GM12865 (cell line): Measurements from ENCODE around the gene HTR2B.

Experiments
- DNase-seq: peaks from one replicate; pipeline ENCODE4 v3.0.0; 2010; ENCODE audit warnings: low read depth
- H3K4me3 ChIP-seq: 2 replicates; pipeline ENCODE4 v1.5.1; 2011; ENCODE audit warnings: mild to moderate bottlenecking, low read depth, low read length, control low read depth
- CTCF ChIP-seq: IDR thresholded peaks from 2 replicates; pipeline ENCODE4 v1.5.1; 2011; ENCODE audit warnings: low read length, control low read depth, low read depth, inconsistent platforms; ENCODE audit not compliant: insufficient read depth; ENCODE audit errors: missing control alignments

The HTR2B gene

GRCh38 chr2:231065966-231066365 is 58.9 kb downstream of the HTR2B start:
- no peak for DNase-seq
- no peak overlapping the region for H3K4me3 ChIP-seq
- no peak for TF ChIP-seq CTCF

- no peak overlapping the region for H3K4me3 ChIP-seq
- DNase-seq, result no peak
- TF ChIP-seq CTCF, result no peak
Observed at GRCh38 chr2:231063347-231063746, 61.5 kb downstream of the HTR2B start.

- no peak overlapping the region for H3K4me3 ChIP-seq
- DNase-seq, result no peak
- TF ChIP-seq CTCF, result no peak
Observed at GRCh38 chr2:231062776-231063175, 62.1 kb downstream of the HTR2B start.

GRCh38 chr2:231059756-231060155 is 65.1 kb downstream of the HTR2B start:
- H3K4me3 ChIP-seq, result no peak overlapping the region
- no peak for DNase-seq
- no peak for TF ChIP-seq CTCF

GRCh38 chr2:231058761-231059550 is 65.9 kb downstream of the HTR2B start:
- no peak overlapping the region for H3K4me3 ChIP-seq

More at GRCh38 chr2:231058761-231059550, 65.9 kb downstream of the HTR2B start:
- no peak for TF ChIP-seq CTCF
- no peak for DNase-seq
